OCI-LY7 (cell line): ENCODE results near the gene ZNF282. TPM values are rescaled to one million over a fixed set of nuclear protein-coding genes. Genes with fewer than 3 reads are reported as not detected.
"Not testable (repeated sequence)": the region's sequence is repeated elsewhere in the genome, so short reads cannot be mapped to it uniquely, and the experiment has no call there.

Experiments
- BruUV-seq: library from RNA; stranded (reverse); fragments of 400-500 nt; replicated peaks from 2 replicates; lab custom pipeline; 2021; lab: Mats Ljungman, UMichigan
- CTCF ChIA-PET: fragments of 300-600 bp; sonication (Branson Sonifier 250); formaldehyde crosslinking; loops from one replicate; lab custom pipeline; 2022; ENCODE audit warnings: antibody characterized with exemption; ENCODE audit not compliant: unreplicated experiment; lab: Charles Lee
- POLR2A ChIA-PET: fragments of 300-600 bp; sonication (Branson Sonifier 250); formaldehyde crosslinking; loops from one replicate; lab custom pipeline; 2022; ENCODE audit warnings: antibody characterized with exemption; lab: Charles Lee
- DNase-seq: peaks from one replicate; pipeline ENCODE4 v3.0.0-alpha.2; 2015; ENCODE audit warnings: low spot score
- H2AFZ ChIP-seq: fragments of 200-600 bp; sonication (generic), shearing (Covaris generic); 2 replicates; pipeline ENCODE4 v1.6.1; 2014; ENCODE audit warnings: mild to moderate bottlenecking, antibody characterized with exemption, low read length, moderate library complexity
- H3K27ac ChIP-seq: fragments of 200-600 bp; sonication (generic); 2 replicates; pipeline ENCODE4 v1.5.1; 2014; ENCODE audit warnings: mixed run types, low read depth, mild to moderate bottlenecking, moderate library complexity, low read length, inconsistent platforms; ENCODE audit not compliant: poor library complexity, severe bottlenecking
- H3K36me3 ChIP-seq: fragments of 200-600 bp; sonication (generic); 2 replicates; pipeline ENCODE4 v1.6.1; 2014; ENCODE audit warnings: mild to moderate bottlenecking, antibody characterized with exemption, low read length, moderate library complexity, mixed read lengths; ENCODE audit not compliant: insufficient read depth
- H3K4me1 ChIP-seq: fragments of 200-600 bp; sonication (generic); 2 replicates; pipeline ENCODE4 v1.5.1; 2014; ENCODE audit warnings: mild to moderate bottlenecking, low read length; ENCODE audit not compliant: insufficient read depth, poor library complexity, severe bottlenecking
- H3K4me2 ChIP-seq: fragments of 200-600 bp; sonication (generic); 2 replicates; pipeline ENCODE4 v1.6.1; 2014; ENCODE audit warnings: mild to moderate bottlenecking, low read length
- H3K4me3 ChIP-seq: fragments of 200-600 bp; sonication (generic); 2 replicates; pipeline ENCODE4 v1.5.1; 2014; ENCODE audit warnings: mild to moderate bottlenecking, low read depth, low read length; ENCODE audit not compliant: poor library complexity, severe bottlenecking
- H3K79me2 ChIP-seq: fragments of 200-600 bp; sonication (generic); 2 replicates; pipeline ENCODE4 v1.6.1; 2016; ENCODE audit warnings: low read depth, mild to moderate bottlenecking, low read length, moderate library complexity, mixed read lengths; ENCODE audit not compliant: insufficient read depth
- H3K9me2 ChIP-seq: fragments of 200-600 bp; sonication (generic); 2 replicates; pipeline ENCODE4 v1.6.1; 2016; ENCODE audit warnings: mild to moderate bottlenecking, low read length, mixed read lengths; ENCODE audit not compliant: insufficient read depth
- H3K9me3 ChIP-seq: fragments of 200-600 bp; sonication (generic); 2 replicates; pipeline ENCODE4 v1.6.1; 2014; ENCODE audit warnings: mild to moderate bottlenecking, mixed run types, low read length, mixed read lengths
- H4K20me1 ChIP-seq: fragments of 200-600 bp; sonication (generic); 2 replicates; pipeline ENCODE4 v1.6.1; 2014; ENCODE audit warnings: mild to moderate bottlenecking, antibody characterized with exemption, low read length, moderate library complexity, mixed read lengths; ENCODE audit not compliant: insufficient read depth
- CTCF ChIP-seq: fragments of 200-600 bp; sonication (generic); conservative IDR thresholded peaks from 2 replicates; pipeline ENCODE4 v1.5.1; 2014; ENCODE audit warnings: mild to moderate bottlenecking, antibody characterized with exemption, low read length, moderate library complexity, mixed read lengths
- EZH2phosphoT487 ChIP-seq: fragments of 200-600 bp; sonication (generic); IDR thresholded peaks from 2 replicates; pipeline ENCODE4 v1.6.1; 2018; ENCODE audit warnings: low read depth, borderline replicate concordance, mild to moderate bottlenecking, mixed run types, antibody characterized with exemption, low read length, moderate library complexity, mixed read lengths
- intact Hi-C: fragments of 100-400 bp; cut with micrococcal nuclease; formaldehyde crosslinking; loops from one replicate; pipeline ENCODE4 v1.10.0; 2022; ENCODE audit not compliant: unreplicated experiment
- total RNA-seq, 2 experiments: library from RNA; depleted of rRNA in 1 of 2; stranded (reverse); fragments of >200 nt in 1 of 2; shearing (Covaris generic) in 1 of 2; gene quantifications; 2 replicates each; pipeline ENCODE4 v1.2.3, GENCODE V29; 2014 to 2022

Gene ZNF282
- total RNA-seq, 2 experiments from 2014 or later: 15.4 to 26.6 TPM

- no peaks in the 10 kb centered on the region for H3K9me2 ChIP-seq
- DNase-seq: no peak
- no peak for TF ChIP-seq CTCF
- no peak for TF ChIP-seq EZH2phosphoT487
- H2AFZ ChIP-seq: no peak overlapping the region
- intact Hi-C loops: no loop called here
- no peak overlapping the region for H3K27ac ChIP-seq
- H3K4me2 ChIP-seq: no peak overlapping the region
- no peaks in the 10 kb centered on the region for H3K9me3 ChIP-seq
- H3K4me1 ChIP-seq: no peaks in the 10 kb centered on the region
- H3K79me2 ChIP-seq: no peaks in the 10 kb centered on the region; the same call in 1 of the 2 replicates
- H3K36me3 ChIP-seq: peaks cover 31% of the 10 kb centered on the region
- ChIA-PET POLR2A (interaction anchor here (0.6 to 0.7 kb wide), 2 partner anchors 262 to 436 kb away, joined by 3 read pairs; no protein-coding TSS in a partner anchor), CTCF (no interaction called here)
- no peak overlapping the region for H3K4me3 ChIP-seq
- 0 out of 2 replicates have a peak, but pooled peaks cover 10% of the 10 kb centered on the region for H4K20me1 ChIP-seq
- BruUV-seq: no TSS peak
These were observed 53.4 kb downstream of the ZNF282 start for GRCh38 chr7:149248777-149249176.

- H3K79me2 ChIP-seq, H3K9me2 ChIP-seq, CTCF ChIA-PET, BruUV-seq, H2AFZ ChIP-seq, intact Hi-C loops, H3K27ac ChIP-seq, H3K4me2 ChIP-seq, H3K4me1 ChIP-seq, H3K4me3 ChIP-seq, H3K9me3 ChIP-seq, DNase-seq, POLR2A ChIA-PET: not testable (repeated sequence)
- Histone ChIP-seq H4K20me1 (0 out of 2 replicates have a peak, but pooled peaks cover 10% of the 10 kb centered on the region), H3K36me3 (peaks cover 44% of the 10 kb centered on the region)
These were observed 54.8 kb downstream of the ZNF282 start for GRCh38 chr7:149250151-149250550.

- H2AFZ ChIP-seq, H3K79me2 ChIP-seq, H3K4me3 ChIP-seq, intact Hi-C loops, CTCF ChIA-PET, H3K27ac ChIP-seq, H3K9me2 ChIP-seq, BruUV-seq, H3K4me1 ChIP-seq, DNase-seq, H3K4me2 ChIP-seq, H3K9me3 ChIP-seq: not testable (repeated sequence)
- POLR2A ChIA-PET: interaction anchor here (0.6 to 1.1 kb wide), 4 partner anchors 11 to 1992 kb away, joined by 3 to 5 read pairs (median 4); no protein-coding TSS in a partner anchor
- H3K36me3 ChIP-seq: peaks cover 52% of the 10 kb centered on the region
- H4K20me1 ChIP-seq: 0 out of 2 replicates have a peak, but pooled peaks cover 10% of the 10 kb centered on the region
These were observed 56.2 kb downstream of the ZNF282 start for GRCh38 chr7:149251518-149251917.
